HL-60 (cell line): ENCODE data around the gene CHP2.
"Not testable (repeated sequence)": the region's sequence is repeated elsewhere in the genome, so short reads cannot be mapped to it uniquely, and the experiment has no call there.

ENCODE experiments used
- DNase-seq, 2 experiments: peaks; one replicate each; pipeline ENCODE4 v3.0.0-alpha.2; 2010 to 2020; ENCODE audit warnings: low read depth in 1 of 2, low spot score in 1 of 2
- H3K27ac ChIP-seq: fragments of 250-450 bp; sonication (Bioruptor Pico); replicated peaks from 2 replicates; pipeline ENCODE4 v1.5.1; 2020; ENCODE audit warnings: mild to moderate bottlenecking, moderate library complexity
- H3K27me3 ChIP-seq: fragments of 250-450 bp; sonication (Bioruptor Pico); 2 replicates; pipeline ENCODE4 v1.5.1; 2021; ENCODE audit warnings: mild to moderate bottlenecking, moderate library complexity; ENCODE audit not compliant: insufficient read depth, poor library complexity, severe bottlenecking
- H3K4me3 ChIP-seq: replicated peaks from 2 replicates; pipeline ENCODE4 v1.5.1; 2011; ENCODE audit warnings: mild to moderate bottlenecking, control low read depth, low read length; ENCODE audit not compliant: insufficient read depth
- GABPA ChIP-seq: IDR thresholded peaks from 2 replicates; pipeline ENCODE4 v1.6.1; 2012; ENCODE audit warnings: low read depth
- POLR2AphosphoS5 ChIP-seq: IDR thresholded peaks from 2 replicates; pipeline ENCODE4 v1.6.1; 2012; ENCODE audit warnings: low read depth
- SPI1 ChIP-seq: IDR thresholded peaks from 2 replicates; pipeline ENCODE4 v1.6.1; 2012; ENCODE audit warnings: low read depth, mild to moderate bottlenecking, borderline replicate concordance
- TF ChIP-seq, protein P1 (sequence below): IDR thresholded peaks from 2 replicates; pipeline ENCODE4 v1.6.1; 2012; ENCODE audit warnings: low read depth; ENCODE audit not compliant: insufficient replicate concordance
- TF ChIP-seq, protein P2 (sequence below): IDR thresholded peaks from one replicate; pipeline ENCODE4 v1.5.1; 2011; ENCODE audit warnings: low read length, control low read depth, inconsistent platforms; ENCODE audit not compliant: insufficient read depth

CHP2 gene

DNA sequence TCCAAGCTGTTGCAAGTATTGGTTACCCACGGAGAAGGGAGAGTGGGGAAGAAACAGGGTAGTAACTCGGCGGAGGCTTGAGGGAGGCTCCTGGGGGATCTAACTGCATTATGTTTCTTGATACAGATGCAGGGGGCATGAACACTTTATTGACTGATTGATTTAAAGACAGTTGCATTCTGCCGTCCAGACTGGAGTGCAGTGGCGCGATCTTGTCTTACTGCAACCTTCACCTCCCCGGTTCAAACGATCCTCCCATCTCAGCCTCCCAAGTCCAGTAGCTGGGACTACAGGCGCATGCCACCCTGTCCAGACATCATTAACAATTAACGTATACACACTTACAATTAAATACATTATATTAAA, 26.7 kb upstream of the CHP2 start:
- Histone ChIP-seq H3K27me3 (no peaks in the 10 kb centered on the region), H3K4me3 (no peak overlapping the region), H3K27ac (no peak overlapping the region)
- no peak for DNase-seq
- TF ChIP-seq POLR2AphosphoS5 = no peak
- TF ChIP-seq, protein P1, sequence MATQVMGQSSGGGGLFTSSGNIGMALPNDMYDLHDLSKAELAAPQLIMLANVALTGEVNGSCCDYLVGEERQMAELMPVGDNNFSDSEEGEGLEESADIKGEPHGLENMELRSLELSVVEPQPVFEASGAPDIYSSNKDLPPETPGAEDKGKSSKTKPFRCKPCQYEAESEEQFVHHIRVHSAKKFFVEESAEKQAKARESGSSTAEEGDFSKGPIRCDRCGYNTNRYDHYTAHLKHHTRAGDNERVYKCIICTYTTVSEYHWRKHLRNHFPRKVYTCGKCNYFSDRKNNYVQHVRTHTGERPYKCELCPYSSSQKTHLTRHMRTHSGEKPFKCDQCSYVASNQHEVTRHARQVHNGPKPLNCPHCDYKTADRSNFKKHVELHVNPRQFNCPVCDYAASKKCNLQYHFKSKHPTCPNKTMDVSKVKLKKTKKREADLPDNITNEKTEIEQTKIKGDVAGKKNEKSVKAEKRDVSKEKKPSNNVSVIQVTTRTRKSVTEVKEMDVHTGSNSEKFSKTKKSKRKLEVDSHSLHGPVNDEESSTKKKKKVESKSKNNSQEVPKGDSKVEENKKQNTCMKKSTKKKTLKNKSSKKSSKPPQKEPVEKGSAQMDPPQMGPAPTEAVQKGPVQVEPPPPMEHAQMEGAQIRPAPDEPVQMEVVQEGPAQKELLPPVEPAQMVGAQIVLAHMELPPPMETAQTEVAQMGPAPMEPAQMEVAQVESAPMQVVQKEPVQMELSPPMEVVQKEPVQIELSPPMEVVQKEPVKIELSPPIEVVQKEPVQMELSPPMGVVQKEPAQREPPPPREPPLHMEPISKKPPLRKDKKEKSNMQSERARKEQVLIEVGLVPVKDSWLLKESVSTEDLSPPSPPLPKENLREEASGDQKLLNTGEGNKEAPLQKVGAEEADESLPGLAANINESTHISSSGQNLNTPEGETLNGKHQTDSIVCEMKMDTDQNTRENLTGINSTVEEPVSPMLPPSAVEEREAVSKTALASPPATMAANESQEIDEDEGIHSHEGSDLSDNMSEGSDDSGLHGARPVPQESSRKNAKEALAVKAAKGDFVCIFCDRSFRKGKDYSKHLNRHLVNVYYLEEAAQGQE = no peak
- TF ChIP-seq SPI1 = no peak
- TF ChIP-seq, protein P2, sequence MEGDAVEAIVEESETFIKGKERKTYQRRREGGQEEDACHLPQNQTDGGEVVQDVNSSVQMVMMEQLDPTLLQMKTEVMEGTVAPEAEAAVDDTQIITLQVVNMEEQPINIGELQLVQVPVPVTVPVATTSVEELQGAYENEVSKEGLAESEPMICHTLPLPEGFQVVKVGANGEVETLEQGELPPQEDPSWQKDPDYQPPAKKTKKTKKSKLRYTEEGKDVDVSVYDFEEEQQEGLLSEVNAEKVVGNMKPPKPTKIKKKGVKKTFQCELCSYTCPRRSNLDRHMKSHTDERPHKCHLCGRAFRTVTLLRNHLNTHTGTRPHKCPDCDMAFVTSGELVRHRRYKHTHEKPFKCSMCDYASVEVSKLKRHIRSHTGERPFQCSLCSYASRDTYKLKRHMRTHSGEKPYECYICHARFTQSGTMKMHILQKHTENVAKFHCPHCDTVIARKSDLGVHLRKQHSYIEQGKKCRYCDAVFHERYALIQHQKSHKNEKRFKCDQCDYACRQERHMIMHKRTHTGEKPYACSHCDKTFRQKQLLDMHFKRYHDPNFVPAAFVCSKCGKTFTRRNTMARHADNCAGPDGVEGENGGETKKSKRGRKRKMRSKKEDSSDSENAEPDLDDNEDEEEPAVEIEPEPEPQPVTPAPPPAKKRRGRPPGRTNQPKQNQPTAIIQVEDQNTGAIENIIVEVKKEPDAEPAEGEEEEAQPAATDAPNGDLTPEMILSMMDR = no peak
- no peak for TF ChIP-seq GABPA

DNA sequence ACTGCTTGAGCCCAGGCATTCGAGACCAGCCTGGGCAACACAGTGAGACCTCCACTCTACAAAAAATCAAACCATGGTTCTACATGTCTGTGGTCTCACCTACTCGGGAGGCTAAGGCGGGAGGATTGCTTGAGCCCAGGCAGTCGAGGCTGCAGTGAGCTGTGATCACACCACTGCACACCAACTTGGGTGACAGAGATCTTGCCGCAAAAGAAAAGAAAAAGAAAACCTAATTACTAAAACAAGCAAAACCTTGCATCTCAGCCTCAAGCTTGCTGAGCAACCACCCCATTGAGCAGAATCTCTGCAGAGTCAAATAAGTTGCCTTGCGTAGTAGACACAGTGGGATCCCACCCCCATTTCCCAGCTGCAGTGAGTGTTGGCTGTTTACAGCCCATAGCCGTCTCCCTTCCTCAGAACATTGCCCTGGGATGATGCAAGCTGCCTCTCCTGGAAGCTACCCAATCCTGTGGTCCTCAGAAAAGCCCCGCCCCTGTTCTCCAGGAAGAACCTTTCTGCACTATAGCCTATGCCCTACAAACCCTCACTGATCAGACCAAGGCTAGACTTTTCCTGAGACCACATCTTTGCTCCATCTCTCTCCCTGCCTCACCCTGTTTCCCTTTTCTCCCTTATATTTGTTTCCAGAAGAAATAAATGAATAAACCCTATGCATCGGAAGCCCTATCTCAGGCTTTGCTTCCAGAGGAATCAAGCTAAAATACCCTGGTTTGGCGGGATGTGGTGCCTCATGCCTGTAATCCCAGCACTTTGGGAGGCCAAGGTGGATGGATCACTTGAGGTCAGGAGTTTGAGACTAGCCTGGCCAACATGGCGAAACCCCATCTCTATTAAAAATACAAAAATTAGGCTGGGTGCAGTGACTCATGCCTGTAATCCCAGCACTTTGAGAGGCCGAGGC, 25.1 kb upstream of the CHP2 start:
- Histone ChIP-seq H3K27me3 (no peaks in the 10 kb centered on the region), H3K4me3 (no peak overlapping the region), H3K27ac (no peak overlapping the region)
- no peak for TF ChIP-seq POLR2AphosphoS5
- TF ChIP-seq, protein P1 = no peak
- TF ChIP-seq SPI1 = no peak
- no peak for TF ChIP-seq GABPA
- TF ChIP-seq, protein P2 = no peak
- peak in 1 of 2 experiments; percentile 54 for DNase-seq

DNA sequence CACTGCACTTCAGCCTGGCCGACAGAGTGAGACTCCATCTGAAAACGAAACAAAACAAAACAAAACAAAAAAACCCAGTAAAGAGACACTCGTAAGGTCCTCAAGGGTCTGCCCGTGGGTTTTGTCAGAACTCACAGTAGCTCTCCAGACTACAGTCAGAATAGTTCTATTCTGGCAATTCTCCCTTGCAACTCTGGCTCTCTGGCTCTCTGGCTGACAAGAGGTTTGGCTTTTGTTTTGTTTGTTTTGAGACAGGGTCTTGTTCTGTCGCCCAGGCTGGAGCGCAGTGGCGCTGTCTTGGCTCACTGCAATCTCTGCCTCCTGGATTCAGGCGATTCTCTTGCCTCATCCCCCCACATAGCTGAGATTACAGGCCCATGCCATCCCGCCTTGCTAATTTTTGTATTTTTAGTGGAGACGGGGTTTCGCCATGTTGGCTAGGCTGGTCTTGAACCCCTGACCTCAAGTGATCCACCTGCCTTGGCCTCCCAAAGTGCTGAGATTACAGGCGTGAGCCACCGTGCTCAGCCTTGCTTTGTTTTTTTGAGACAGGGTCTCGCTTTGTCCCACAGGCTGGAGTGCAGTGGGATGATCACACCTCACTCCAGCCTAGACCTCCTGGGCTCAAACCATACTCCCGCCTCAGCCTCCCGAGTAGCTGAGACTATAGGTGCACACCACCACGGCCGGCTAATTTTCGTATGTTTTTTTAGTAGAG, 20.5 kb upstream of the CHP2 start:
- Histone ChIP-seq H3K4me3 (no peak overlapping the region), H3K27me3 (peaks cover 2% of the 10 kb centered on the region), H3K27ac (no peak overlapping the region)
- TF ChIP-seq SPI1 (no peak), POLR2AphosphoS5 (no peak), GABPA (no peak)
- TF ChIP-seq, protein P1 = no peak
- TF ChIP-seq, protein P2 = no peak
- DNase-seq = no peak

DNA sequence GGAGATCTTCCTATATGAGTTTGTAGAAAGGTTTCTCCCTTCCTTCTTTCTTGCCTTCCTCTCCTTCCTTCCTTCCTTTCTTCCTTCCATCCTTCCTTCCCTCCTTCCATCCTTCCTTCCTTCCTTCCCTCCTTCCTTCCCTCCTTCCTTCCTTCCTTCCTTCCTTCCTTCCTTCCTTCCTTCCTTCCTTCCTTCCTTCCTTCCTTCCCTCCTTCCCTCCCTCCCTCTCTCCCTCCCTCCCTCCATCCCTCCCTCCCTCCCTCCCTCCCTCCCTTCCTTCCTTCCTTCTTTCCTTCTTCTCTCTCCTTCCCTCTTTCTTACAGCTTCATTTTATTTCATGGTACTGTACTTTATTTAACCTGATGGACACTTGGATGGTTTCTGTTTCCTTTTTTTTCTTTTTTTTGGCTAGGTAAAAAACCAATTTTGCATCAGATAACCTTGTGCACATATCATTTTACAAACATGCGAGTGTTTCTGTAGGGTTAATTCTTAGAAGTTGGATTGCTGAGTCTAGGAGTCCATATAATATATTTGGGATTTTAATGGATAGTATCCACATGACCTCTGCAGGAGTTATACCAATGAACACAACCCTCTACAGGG, 17.3 kb upstream of the CHP2 start:
- not testable (repeated sequence) for H3K4me3 ChIP-seq, H3K27me3 ChIP-seq, DNase-seq, H3K27ac ChIP-seq
